IMR-90 (cell line): ENCODE results near the gene SHC1. TPM values are rescaled to one million over a fixed set of nuclear protein-coding genes. Genes with fewer than 3 reads are reported as not detected.

ENCODE experiments used
- ATAC-seq: fragments of 200-7000 bp; cut with Tn5 transposase; 2 replicates; pipeline ENCODE4 v1.9.1; 2020; ENCODE audit warnings: low read depth, mild to moderate bottlenecking, moderate library complexity
- BruUV-seq: library from RNA; stranded (reverse); fragments of 400-500 nt; replicated peaks from 2 replicates; lab custom pipeline; 2021; lab: Mats Ljungman, UMichigan
- CTCF ChIA-PET: fragments of 300-600 bp; formaldehyde crosslinking; extraction: SDS; loops from one replicate; lab custom pipeline; 2021; ENCODE audit warnings: antibody characterized with exemption; lab: Yijun Ruan, JAX
- POLR2A ChIA-PET: fragments of 300-600 bp; sonication (Branson Sonifier 250); formaldehyde crosslinking; loops from one replicate; lab custom pipeline; 2022; ENCODE audit warnings: antibody characterized with exemption; ENCODE audit not compliant: unreplicated experiment; lab: Charles Lee
- DNase-seq: peaks from one replicate; pipeline ENCODE4 v3.0.0; 2013
- H2AFZ ChIP-seq: replicated peaks from 2 replicates; pipeline ENCODE3; 2013; ENCODE audit warnings: low read length, mild to moderate bottlenecking; ENCODE audit not compliant: poor library complexity
- H2AK5ac ChIP-seq: 2 replicates; pipeline ENCODE4 v1.6.1; 2013; ENCODE audit warnings: low read depth, low read length, inconsistent platforms
- H2AK9ac ChIP-seq: replicated peaks from 2 replicates; pipeline ENCODE3; 2013; ENCODE audit warnings: mild to moderate bottlenecking, low read depth, low read length, moderate library complexity; ENCODE audit not compliant: poor library complexity
- H2BK120ac ChIP-seq: 2 replicates; pipeline ENCODE4 v1.6.1; 2013; ENCODE audit warnings: low read depth, low read length, inconsistent platforms
- H2BK15ac ChIP-seq: 3 replicates; pipeline ENCODE4 v1.6.1; 2013; ENCODE audit warnings: low read depth, low read length, inconsistent platforms
- H2BK20ac ChIP-seq: 2 replicates; pipeline ENCODE4 v1.6.1; 2013; ENCODE audit warnings: low read depth, mild to moderate bottlenecking, inconsistent platforms, low read length, moderate library complexity
- H2BK5ac ChIP-seq: 2 replicates; pipeline ENCODE4 v1.6.1; 2013; ENCODE audit warnings: mild to moderate bottlenecking, low read depth, low read length, inconsistent platforms; ENCODE audit not compliant: poor library complexity, severe bottlenecking
- H3K14ac ChIP-seq: replicated peaks from 2 replicates; pipeline ENCODE4 v1.6.1; 2013; ENCODE audit warnings: low read depth, low read length, inconsistent platforms
- H3K18ac ChIP-seq: 2 replicates; pipeline ENCODE4 v1.6.1; 2013; ENCODE audit warnings: low read depth, low read length, control low read depth
- H3K23ac ChIP-seq: 2 replicates; pipeline ENCODE4 v1.6.1; 2013; ENCODE audit warnings: low read depth, low read length, inconsistent platforms
- H3K27ac ChIP-seq: 2 replicates; pipeline ENCODE4 v1.5.1; 2013; ENCODE audit warnings: mild to moderate bottlenecking, control low read depth, low read length; ENCODE audit not compliant: insufficient read depth
- H3K27me3 ChIP-seq: 2 replicates; pipeline ENCODE4 v1.6.1; 2013; ENCODE audit warnings: low read length; ENCODE audit not compliant: control insufficient read depth, insufficient read depth
- H3K36me3 ChIP-seq: 2 replicates; pipeline ENCODE4 v1.6.1; 2013; ENCODE audit warnings: low read length, mixed read lengths; ENCODE audit not compliant: control insufficient read depth, insufficient read depth
- H3K4ac ChIP-seq: 2 replicates; pipeline ENCODE4 v1.6.1; 2013; ENCODE audit warnings: low read depth, low read length, inconsistent platforms
- H3K4me1 ChIP-seq: 2 replicates; pipeline ENCODE4 v1.6.1; 2013; ENCODE audit warnings: low read length, mixed read lengths; ENCODE audit not compliant: control insufficient read depth, insufficient read depth
- H3K4me2 ChIP-seq: 2 replicates; pipeline ENCODE4 v1.6.1; 2013; ENCODE audit warnings: low read depth, mild to moderate bottlenecking, control low read depth, low read length, moderate library complexity
- H3K4me3 ChIP-seq: 2 replicates; pipeline ENCODE4 v1.5.1; 2013; ENCODE audit warnings: low read depth, mild to moderate bottlenecking, control low read depth, low read length, moderate library complexity; ENCODE audit not compliant: insufficient read depth
- H3K56ac ChIP-seq: 2 replicates; pipeline ENCODE4 v1.6.1; 2013; ENCODE audit warnings: low read length, inconsistent platforms; ENCODE audit not compliant: insufficient read depth; ENCODE audit errors: extremely low read depth
- H3K79me1 ChIP-seq, 2 experiments: 2 replicates each; pipeline ENCODE4 v1.6.1; 2013; ENCODE audit warnings: low read length in 2 of 2, inconsistent platforms in 1 of 2, low read depth in 1 of 2
- H3K9ac ChIP-seq: 2 replicates; pipeline ENCODE4 v1.6.1; 2013; ENCODE audit warnings: low read depth, low read length, control low read depth
- H3K9me1 ChIP-seq: 2 replicates; pipeline ENCODE4 v1.6.1; 2013; ENCODE audit warnings: low read length, inconsistent platforms; ENCODE audit not compliant: insufficient read depth
- H3K9me3 ChIP-seq: 2 replicates; pipeline ENCODE4 v1.6.1; 2013; ENCODE audit warnings: low read length; ENCODE audit not compliant: control insufficient read depth, insufficient read depth
- H4K20me1 ChIP-seq: 2 replicates; pipeline ENCODE4 v1.6.1; 2013; ENCODE audit warnings: low read length, inconsistent platforms; ENCODE audit not compliant: insufficient read depth
- H4K5ac ChIP-seq: 2 replicates; pipeline ENCODE4 v1.6.1; 2013; ENCODE audit warnings: mild to moderate bottlenecking, low read depth, low read length, control low read depth
- H4K8ac ChIP-seq, 2 experiments: 2 replicates each; pipeline ENCODE4 v1.6.1; 2013; ENCODE audit warnings: low read depth in 2 of 2, low read length in 2 of 2, control low read depth in 1 of 2, inconsistent platforms in 1 of 2
- H4K91ac ChIP-seq: 2 replicates; pipeline ENCODE4 v1.6.1; 2013; ENCODE audit warnings: low read depth, low read length, inconsistent platforms; ENCODE audit not compliant: insufficient read depth
- BHLHE40 ChIP-seq: fragments of 150-350 bp; IDR thresholded peaks from 2 replicates; pipeline ENCODE4 v1.6.1; 2016; ENCODE audit warnings: mild to moderate bottlenecking, low read depth, low read length
- CHD1 ChIP-seq: IDR thresholded peaks from 2 replicates; pipeline ENCODE4 v1.6.1; 2012; ENCODE audit warnings: low read depth, low read length, improper control_type of control experiment
- MAFK ChIP-seq: IDR thresholded peaks from 2 replicates; pipeline ENCODE4 v1.6.1; 2012; ENCODE audit warnings: low read depth, low read length, improper control_type of control experiment
- MAZ ChIP-seq: IDR thresholded peaks from 2 replicates; pipeline ENCODE4 v1.6.1; 2012; ENCODE audit warnings: low read depth, mild to moderate bottlenecking, low read length, improper control_type of control experiment, moderate library complexity, borderline replicate concordance
- WGBS, 2 experiments: methylation state at CpG; one replicate each; pipeline versions ENCODE4 v1.1.5 to v1.1.7; 2013; ENCODE audit warnings: missing lambda C conversion rate in 2 of 2; ENCODE audit not compliant: insufficient read length in 1 of 2; ENCODE audit errors: extremely low coverage in 2 of 2; 5-methylcytosine and 5-hydroxymethylcytosine counted together
- dilution Hi-C: fragments of 300-500 bp; cut with HindIII; formaldehyde crosslinking; loops from one replicate; pipeline ENCODE4 v1.14.3; 2018; ENCODE audit warnings: low sequenced_read_pairs; ENCODE audit not compliant: unreplicated experiment
- in situ Hi-C: fragments of 300-500 bp; cut with MboI; formaldehyde crosslinking; loops from 3 replicates; pipeline ENCODE4 v1.14.3; 2019; ENCODE audit warnings: low sequenced_read_pairs, inconsistent platforms, mixed read lengths
- intact Hi-C: fragments of 100-400 bp; cut with micrococcal nuclease; formaldehyde crosslinking; loops from 2 replicates; pipeline ENCODE4 v1.10.0; 2022
- polyA plus RNA-seq, 3 experiments: library from polyadenylated mRNA; depleted of rRNA; stranded (reverse); fragments of >200 nt; gene quantifications; 2 replicates each; pipeline ENCODE4 v1.2.3, GENCODE V29; 2012; ENCODE audit warnings: low replicate concordance in 1 of 3
- total RNA-seq: library from RNA; depleted of rRNA; stranded (reverse); fragments of >200 nt; gene quantifications from 2 replicates; pipeline ENCODE4 v1.2.3, GENCODE V29; 2012

The SHC1 gene
- total and polyA plus RNA-seq, 2 of the 4 experiments (the other 2 are of a cell fraction) = 352 to 355 TPM

DNA sequence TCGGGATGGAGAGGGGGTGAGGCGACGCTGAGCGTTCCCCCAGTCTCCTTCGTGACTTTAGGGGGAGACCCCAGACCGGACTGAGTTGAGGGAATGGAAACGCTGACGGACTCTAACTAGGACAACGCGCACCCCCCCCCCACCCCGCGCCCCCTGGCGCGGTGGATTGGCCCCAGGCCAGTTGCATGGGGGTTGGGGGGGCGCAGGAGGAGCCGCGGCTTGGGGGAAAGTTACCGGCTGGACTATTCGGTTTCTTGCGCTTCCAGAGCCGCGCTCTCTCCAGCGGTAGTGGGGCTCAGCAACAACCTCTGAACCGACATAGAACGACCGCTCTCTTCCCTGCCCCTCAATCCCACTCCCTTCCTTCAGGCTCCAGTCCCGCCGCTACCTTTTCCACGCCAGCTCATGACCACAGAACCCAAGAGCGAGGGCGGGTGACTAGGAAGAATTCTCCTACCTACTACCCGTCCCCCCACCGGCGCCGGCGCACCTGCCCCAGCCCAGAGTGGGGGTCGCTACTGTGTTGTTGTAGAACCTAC lies 32.7 kb upstream of the SHC1 start:
- Histone ChIP-seq H3K4ac (peak overlapping the region; percentile 99), H3K79me1 (peaks cover 14 to 67% of the 10 kb centered on the region in 2 experiments), H3K9me3 (no peaks in the 10 kb centered on the region), H4K20me1 (no peaks in the 10 kb centered on the region), H3K27me3 (no peaks in the 10 kb centered on the region), H3K14ac (peak overlapping the region; percentile 100), H3K4me1 (peaks cover 21% of the 10 kb centered on the region), H3K9me1 (peaks cover 12% of the 10 kb centered on the region), H4K91ac (peak overlapping the region; percentile 98), H2BK15ac (peak overlapping the region; percentile 89; the same call in 2 of the 3 replicates), H3K4me3 (peak overlapping the region; percentile 98), H4K5ac (peak overlapping the region; percentile 92), H3K9ac (peak overlapping the region; percentile 95), H2BK20ac (peak overlapping the region; percentile 65; the same call in 1 of the 2 replicates), H2AK5ac (peak overlapping the region; percentile 99), H3K27ac (peak overlapping the region; percentile 96), H3K18ac (peak overlapping the region; percentile 88), H3K4me2 (peak overlapping the region; percentile 97), H3K36me3 (no peaks in the 10 kb centered on the region; the same call in none of the 2 replicates), H3K23ac (peak overlapping the region; percentile 99), H2AFZ (peak overlapping the region; percentile 93), H2BK5ac (peak overlapping the region; percentile 91), H2AK9ac (peak overlapping the region; percentile 98), H2BK120ac (peak overlapping the region; percentile 70), H3K56ac (peak overlapping the region; percentile 93), H4K8ac (peak overlapping the region; percentile 92 to 98; a peak in 3 of 4 replicates)
- intact Hi-C loops (loop anchor here (5.0 kb wide), 1 partner anchor 49 kb away; the partner anchor contains the start of gene ADAM15), in situ Hi-C loops (no loop called here), dilution Hi-C loops (no loop called here)
- no TSS peak for BruUV-seq
- no CpG with 5 or more reads among the region's 37 CpGs for WGBS, 2 experiments
- ATAC-seq = no peak
- no peak for DNase-seq
- TF ChIP-seq BHLHE40 (no peak), MAFK (no peak), CHD1 (no peak), MAZ (peak; percentile 54; the same call in 1 of the 2 replicates)
- ChIA-PET CTCF (interaction anchor here (0.6 to 1.6 kb wide), 2 partner anchors 14 to 16 kb away, joined by 3 to 7 read pairs; no protein-coding TSS in a partner anchor), POLR2A (no interaction called here)
